DOHH2 (cell line): Measurements from ENCODE around the gene ZMYM2.
A peak's percentile ranks its signal among the peaks of the same experiment; 100 is the strongest.

Source experiments
- H3F3A ChIP-seq: fragments of 200-600 bp; sonication (generic), shearing (Covaris generic); 2 replicates; pipeline ENCODE4 v1.6.0; 2016; ENCODE audit warnings: antibody characterized with exemption, mild to moderate bottlenecking; ENCODE audit not compliant: control insufficient read depth, insufficient read depth
- H3K27ac ChIP-seq: fragments of 200-600 bp; sonication (generic); 2 replicates; pipeline ENCODE4 v1.5.1; 2014; ENCODE audit warnings: low read depth, mild to moderate bottlenecking, low read length, moderate library complexity
- H3K27me3 ChIP-seq: fragments of 200-600 bp; sonication (generic); 2 replicates; pipeline ENCODE4 v1.6.1; 2014; ENCODE audit warnings: mild to moderate bottlenecking, low read length, mixed read lengths; ENCODE audit not compliant: control insufficient read depth
- H3K36me3 ChIP-seq: fragments of 200-600 bp; sonication (generic); 2 replicates; pipeline ENCODE4 v1.6.1; 2014; ENCODE audit warnings: mild to moderate bottlenecking, low read length, moderate library complexity, mixed read lengths; ENCODE audit not compliant: control insufficient read depth
- H3K4me1 ChIP-seq: fragments of 200-600 bp; sonication (generic); 2 replicates; pipeline ENCODE4 v1.6.1; 2014; ENCODE audit warnings: mild to moderate bottlenecking, low read length, mixed read lengths; ENCODE audit not compliant: control insufficient read depth
- H3K4me2 ChIP-seq: fragments of 200-600 bp; sonication (generic); 2 replicates; pipeline ENCODE4 v1.6.0; 2014; ENCODE audit warnings: mild to moderate bottlenecking, low read length, moderate library complexity
- H3K4me3 ChIP-seq: fragments of 200-600 bp; sonication (generic); 2 replicates; pipeline ENCODE4 v1.5.1; 2014; ENCODE audit warnings: mild to moderate bottlenecking, low read length, mixed read lengths
- H3K79me2 ChIP-seq: fragments of 200-600 bp; sonication (generic); 2 replicates; pipeline ENCODE4 v1.6.1; 2014; ENCODE audit warnings: mild to moderate bottlenecking, low read length, mixed read lengths; ENCODE audit not compliant: control insufficient read depth
- H3K9me2 ChIP-seq: fragments of 200-600 bp; sonication (generic); replicated peaks from 2 replicates; pipeline ENCODE4 v1.6.1; 2014; ENCODE audit warnings: mild to moderate bottlenecking, low read length, mixed read lengths; ENCODE audit not compliant: control insufficient read depth
- H3K9me3 ChIP-seq: fragments of 200-600 bp; sonication (generic); 2 replicates; pipeline ENCODE4 v1.6.1; 2014; ENCODE audit warnings: antibody characterized with exemption, low read length, mixed read lengths; ENCODE audit not compliant: control insufficient read depth, insufficient read depth
- H4K20me1 ChIP-seq: fragments of 200-600 bp; sonication (generic); 2 replicates; pipeline ENCODE4 v1.6.0; 2014; ENCODE audit warnings: low read depth, mild to moderate bottlenecking, antibody characterized with exemption, low read length, moderate library complexity; ENCODE audit not compliant: control insufficient read depth, insufficient read depth
- EZH2phosphoT487 ChIP-seq: fragments of 200-600 bp; sonication (generic); IDR thresholded peaks from 2 replicates; pipeline ENCODE4 v1.6.1; 2017; ENCODE audit warnings: borderline replicate concordance, mild to moderate bottlenecking, antibody characterized with exemption, low read length, moderate library complexity, mixed read lengths
- TF ChIP-seq, protein P1 (sequence below): fragments of 200-600 bp; sonication (generic); IDR thresholded peaks from one replicate; pipeline ENCODE4 v1.5.1; 2014; ENCODE audit warnings: antibody characterized with exemption, mild to moderate bottlenecking, low read depth, low read length; ENCODE audit not compliant: poor library complexity, severe bottlenecking

Gene ZMYM2

DNA sequence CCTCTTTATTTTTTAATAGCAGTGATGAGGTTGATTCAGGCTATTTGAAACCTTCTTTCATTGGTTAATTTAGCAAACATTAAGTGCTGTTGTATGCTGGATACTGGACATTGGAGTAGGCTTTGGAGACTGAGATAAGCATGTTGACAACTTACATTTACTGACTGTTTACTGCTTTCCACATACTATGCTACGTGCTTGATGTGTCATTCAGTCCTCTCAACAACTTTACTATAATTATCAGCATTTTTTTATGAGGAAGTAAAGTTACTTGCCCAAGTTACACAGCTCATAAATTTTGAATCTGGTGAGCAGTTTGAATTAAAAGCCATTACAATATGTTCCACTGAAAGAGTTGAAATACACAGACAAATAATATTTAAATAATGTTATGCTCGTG is 118.6 kb downstream of the ZMYM2 start:
- TF ChIP-seq EZH2phosphoT487 = no peak
- TF ChIP-seq, protein P1, sequence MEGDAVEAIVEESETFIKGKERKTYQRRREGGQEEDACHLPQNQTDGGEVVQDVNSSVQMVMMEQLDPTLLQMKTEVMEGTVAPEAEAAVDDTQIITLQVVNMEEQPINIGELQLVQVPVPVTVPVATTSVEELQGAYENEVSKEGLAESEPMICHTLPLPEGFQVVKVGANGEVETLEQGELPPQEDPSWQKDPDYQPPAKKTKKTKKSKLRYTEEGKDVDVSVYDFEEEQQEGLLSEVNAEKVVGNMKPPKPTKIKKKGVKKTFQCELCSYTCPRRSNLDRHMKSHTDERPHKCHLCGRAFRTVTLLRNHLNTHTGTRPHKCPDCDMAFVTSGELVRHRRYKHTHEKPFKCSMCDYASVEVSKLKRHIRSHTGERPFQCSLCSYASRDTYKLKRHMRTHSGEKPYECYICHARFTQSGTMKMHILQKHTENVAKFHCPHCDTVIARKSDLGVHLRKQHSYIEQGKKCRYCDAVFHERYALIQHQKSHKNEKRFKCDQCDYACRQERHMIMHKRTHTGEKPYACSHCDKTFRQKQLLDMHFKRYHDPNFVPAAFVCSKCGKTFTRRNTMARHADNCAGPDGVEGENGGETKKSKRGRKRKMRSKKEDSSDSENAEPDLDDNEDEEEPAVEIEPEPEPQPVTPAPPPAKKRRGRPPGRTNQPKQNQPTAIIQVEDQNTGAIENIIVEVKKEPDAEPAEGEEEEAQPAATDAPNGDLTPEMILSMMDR = no peak
- Histone ChIP-seq H3K27me3 (no peaks in the 10 kb centered on the region), H3K36me3 (peaks cover 23% of the 10 kb centered on the region), H3K27ac (no peak overlapping the region), H3F3A (no peaks in the 10 kb centered on the region), H3K9me2 (no peaks in the 10 kb centered on the region), H3K79me2 (no peaks in the 10 kb centered on the region), H3K4me3 (no peak overlapping the region), H3K4me2 (no peak overlapping the region), H3K4me1 (no peaks in the 10 kb centered on the region), H4K20me1 (no peaks in the 10 kb centered on the region), H3K9me3 (no peaks in the 10 kb centered on the region)

DNA sequence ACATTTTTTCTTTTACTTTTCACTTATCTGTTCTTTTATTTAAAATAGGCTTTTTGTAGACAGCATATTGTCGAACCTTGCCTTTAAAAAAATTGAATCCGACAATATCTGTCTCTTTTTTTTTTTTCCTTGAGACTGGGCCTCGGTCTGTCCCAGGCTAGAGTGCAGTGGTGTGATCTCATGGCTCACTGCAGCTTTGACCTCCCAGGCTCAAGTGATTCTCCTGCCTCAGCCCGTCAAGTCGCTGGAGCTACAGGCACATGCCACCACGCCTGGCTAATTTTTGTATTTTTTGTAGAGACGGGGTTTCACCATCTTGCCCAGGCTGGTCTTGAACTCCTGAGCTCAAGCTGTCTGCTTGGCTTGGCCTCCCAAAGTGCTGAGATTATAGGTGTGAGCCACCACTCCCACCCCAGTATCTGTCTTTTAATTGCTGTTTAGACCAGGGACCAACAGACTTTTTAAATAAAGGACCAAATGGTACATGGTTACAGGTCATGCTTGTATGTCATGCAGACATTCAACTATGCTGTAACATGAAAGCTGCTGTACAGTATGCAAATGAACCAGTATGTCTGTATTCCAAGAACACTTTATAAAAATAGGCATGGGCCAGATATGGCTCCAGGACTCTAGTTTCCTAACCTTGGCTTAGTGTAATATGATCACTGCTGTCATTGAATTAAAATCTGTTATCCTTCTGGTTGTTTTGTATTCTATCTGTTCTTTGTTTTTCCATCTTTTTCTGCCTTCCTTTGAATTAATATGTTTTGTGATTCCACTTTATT is 122.0 kb downstream of the ZMYM2 start:
- H3K4me3 ChIP-seq = no peak overlapping the region
- no peak for TF ChIP-seq EZH2phosphoT487
- TF ChIP-seq, protein P1 = no peak
- no peaks in the 10 kb centered on the region for H3K27me3 ChIP-seq
- H3K9me3 ChIP-seq = no peaks in the 10 kb centered on the region
- no peaks in the 10 kb centered on the region for H3K9me2 ChIP-seq
- H3K4me2 ChIP-seq = no peak overlapping the region
- no peaks in the 10 kb centered on the region for H3K4me1 ChIP-seq
- no peaks in the 10 kb centered on the region for H4K20me1 ChIP-seq
- H3K27ac ChIP-seq = no peak overlapping the region
- no peaks in the 10 kb centered on the region for H3F3A ChIP-seq
- H3K36me3 ChIP-seq = peaks cover 43% of the 10 kb centered on the region
- H3K79me2 ChIP-seq = no peaks in the 10 kb centered on the region

GRCh38 chr13:20090349-20090748 is 131.8 kb downstream of the ZMYM2 start:
- H3K4me2 ChIP-seq = no peak overlapping the region
- H3K36me3 ChIP-seq = peaks cover 12% of the 10 kb centered on the region
- no peaks in the 10 kb centered on the region for H3K79me2 ChIP-seq
- no peaks in the 10 kb centered on the region for H3K9me3 ChIP-seq
- no peaks in the 10 kb centered on the region for H3K9me2 ChIP-seq
- H3K4me1 ChIP-seq = no peaks in the 10 kb centered on the region
- H3K27ac ChIP-seq = no peak overlapping the region
- H4K20me1 ChIP-seq = no peaks in the 10 kb centered on the region
- H3F3A ChIP-seq = no peaks in the 10 kb centered on the region; the same call in 1 of the 2 replicates
- no peak for TF ChIP-seq EZH2phosphoT487
- TF ChIP-seq, protein P1 = peak; percentile 11
- no peak overlapping the region for H3K4me3 ChIP-seq
- H3K27me3 ChIP-seq = no peaks in the 10 kb centered on the region
